Stomach smooth muscle (tissue), 2 donors: ENCODE measurements around the gene HOXD3.

Experiments used
- H3K27ac ChIP-seq: one replicate; pipeline ENCODE4 v1.7.0; 2013; ENCODE audit warnings: mild to moderate bottlenecking, low read length, inconsistent platforms
- H3K27me3 ChIP-seq, 2 donors: one replicate each; pipeline ENCODE4 v1.7.0; 2013; ENCODE audit warnings: low read length in 2 of 2; ENCODE audit not compliant: insufficient read depth in 2 of 2, control insufficient read depth in 1 of 2
- H3K36me3 ChIP-seq, 2 donors: one replicate each; pipeline ENCODE4 v1.7.0; 2013; ENCODE audit warnings: low read length in 2 of 2; ENCODE audit not compliant: control insufficient read depth in 2 of 2, insufficient read depth in 2 of 2
- H3K4me1 ChIP-seq: one replicate; pipeline ENCODE4 v1.7.0; 2013; ENCODE audit warnings: low read length; ENCODE audit not compliant: control insufficient read depth, insufficient read depth
- H3K4me3 ChIP-seq, 2 donors: one replicate each; pipeline ENCODE4 v1.7.0; 2013; ENCODE audit warnings: low read length in 2 of 2
- H3K9ac ChIP-seq, 2 donors: one replicate each; pipeline ENCODE4 v1.7.0; 2013; ENCODE audit warnings: low read length in 2 of 2, mild to moderate bottlenecking in 1 of 2
- H3K9me3 ChIP-seq, 2 donors: one replicate each; pipeline ENCODE4 v1.7.0; 2013; ENCODE audit warnings: low read length in 2 of 2; ENCODE audit not compliant: control insufficient read depth in 2 of 2
- donor health status: healthy.
- donor health status: Pancreatic carcinoma.

The HOXD3 gene

DNA sequence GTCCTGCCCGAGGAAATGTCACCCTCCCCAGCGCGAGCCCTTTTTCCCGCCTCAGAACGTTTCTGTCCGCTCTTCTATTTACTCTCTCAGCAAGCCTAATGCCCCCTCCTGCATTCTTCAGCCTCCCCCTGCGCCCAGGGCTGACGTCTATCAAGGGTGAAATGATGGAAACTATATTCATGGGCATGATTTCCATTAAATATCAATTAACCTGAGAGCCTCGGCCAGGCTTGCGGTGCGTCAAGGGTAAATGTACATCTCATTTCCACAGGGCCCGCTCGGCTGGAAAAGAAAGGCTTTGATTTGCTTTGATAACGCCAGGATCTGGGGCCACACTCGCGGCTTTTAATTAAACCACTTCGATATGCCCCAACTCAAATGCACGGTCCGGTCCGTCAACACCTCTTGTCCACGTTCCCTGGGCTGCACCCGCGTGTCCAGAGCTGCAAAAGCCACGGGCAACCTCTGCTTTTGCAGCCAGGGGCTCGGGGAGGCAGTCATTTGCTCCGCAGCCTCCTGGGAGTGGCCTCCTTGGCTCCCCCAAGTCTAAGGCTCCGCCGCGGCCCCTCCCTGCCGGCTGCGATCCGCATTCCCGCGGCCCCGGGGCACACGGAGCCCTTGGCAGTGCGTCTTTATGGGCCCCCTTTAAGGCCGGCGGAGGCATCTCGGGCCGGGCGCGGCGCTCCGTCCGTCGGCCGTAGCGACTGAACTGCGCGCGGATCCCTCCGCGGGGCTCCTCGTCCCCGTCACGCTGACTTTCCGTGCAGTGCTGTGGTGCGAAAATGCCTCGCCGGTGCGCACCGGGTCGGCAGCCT is 27.9 kb upstream of the HOXD3 start, which contains the start of gene HOXD8:
HOXD8 (plus strand) TSS at position 724 of the 815 bp plus-strand sequence. CDS start 662 bp downstream, outside the sequence.
- no peak within 1 kb of the TSS for H3K27ac ChIP-seq
- H3K4me1 ChIP-seq, result peaks cover 19% of the 10 kb centered on the region
- H3K9me3 ChIP-seq, result peaks cover 0 to 3% of the 10 kb centered on the region in 2 donors
- no peak within 1 kb of the TSS for H3K9ac ChIP-seq
- H3K4me3 ChIP-seq, result peak within 1 kb of the TSS; percentile 12 to 59
- H3K36me3 ChIP-seq, result no peaks in the 10 kb centered on the region
- H3K27me3 ChIP-seq, result peaks cover 72 to 91% of the 10 kb centered on the region in 2 donors

DNA sequence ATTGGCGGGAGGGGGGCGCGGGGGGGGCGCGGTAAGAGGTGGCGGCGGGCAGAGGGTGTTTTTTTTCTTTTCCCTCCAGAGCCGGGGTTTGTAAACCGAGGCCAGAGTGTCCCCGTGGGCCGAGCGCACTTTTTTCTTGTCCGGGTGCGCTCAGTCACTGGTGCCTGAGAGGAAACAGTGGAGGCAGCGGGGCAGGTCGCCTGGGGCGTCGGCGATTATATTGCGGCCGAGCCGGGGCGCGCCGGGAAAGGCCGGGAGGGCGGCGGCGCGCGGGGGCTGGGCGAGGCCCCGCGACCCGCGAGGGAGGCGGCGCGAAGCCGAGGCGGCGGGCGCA is 27.3 kb upstream of the HOXD3 start:
- H3K9ac ChIP-seq, result no peak overlapping the region
- no peaks in the 10 kb centered on the region for H3K36me3 ChIP-seq
- peaks cover 19% of the 10 kb centered on the region for H3K4me1 ChIP-seq
- peaks cover 71 to 91% of the 10 kb centered on the region in 2 donors for H3K27me3 ChIP-seq
- H3K9me3 ChIP-seq, result peaks cover 0 to 3% of the 10 kb centered on the region in 2 donors
- no peak overlapping the region for H3K27ac ChIP-seq
- peak overlapping the region in 1 of 2 donors; percentile 59 for H3K4me3 ChIP-seq

DNA sequence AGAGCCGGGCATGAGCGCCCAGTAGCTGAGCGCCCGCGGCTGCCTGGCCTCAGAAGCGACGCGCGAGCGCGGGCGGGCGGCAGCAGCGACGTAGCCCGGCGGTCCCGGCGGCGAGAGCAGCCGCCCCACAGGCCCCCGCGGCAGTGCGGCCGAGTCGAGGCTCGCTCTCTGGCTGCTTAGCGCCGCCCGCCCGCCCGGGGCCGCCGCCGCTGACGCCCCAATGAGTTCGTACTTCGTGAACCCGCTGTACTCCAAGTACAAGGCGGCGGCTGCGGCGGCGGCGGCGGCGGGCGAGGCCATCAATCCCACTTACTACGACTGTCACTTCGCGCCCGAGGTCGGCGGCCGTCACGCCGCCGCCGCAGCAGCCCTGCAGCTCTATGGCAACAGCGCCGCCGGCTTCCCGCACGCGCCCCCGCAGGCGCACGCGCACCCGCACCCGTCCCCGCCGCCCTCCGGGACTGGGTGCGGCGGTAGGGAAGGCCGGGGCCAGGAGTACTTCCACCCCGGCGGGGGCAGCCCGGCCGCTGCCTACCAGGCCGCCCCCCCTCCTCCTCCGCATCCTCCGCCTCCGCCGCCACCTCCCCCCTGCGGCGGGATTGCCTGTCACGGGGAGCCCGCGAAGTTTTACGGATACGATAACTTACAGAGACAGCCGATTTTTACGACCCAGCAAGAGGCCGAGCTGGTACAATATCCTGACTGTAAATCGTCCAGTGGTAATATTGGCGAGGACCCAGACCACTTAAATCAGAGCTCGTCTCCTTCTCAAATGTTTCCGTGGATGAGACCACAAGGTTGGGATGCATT is 26.8 kb upstream of the HOXD3 start:
- Histone ChIP-seq H3K4me3 (peak overlapping the region; percentile 12 to 59), H3K9ac (no peak overlapping the region), H3K27ac (no peak overlapping the region), H3K4me1 (peaks cover 19% of the 10 kb centered on the region), H3K27me3 (peaks cover 71 to 91% of the 10 kb centered on the region in 2 donors), H3K9me3 (peaks cover 0 to 3% of the 10 kb centered on the region in 2 donors), H3K36me3 (no peaks in the 10 kb centered on the region)

DNA sequence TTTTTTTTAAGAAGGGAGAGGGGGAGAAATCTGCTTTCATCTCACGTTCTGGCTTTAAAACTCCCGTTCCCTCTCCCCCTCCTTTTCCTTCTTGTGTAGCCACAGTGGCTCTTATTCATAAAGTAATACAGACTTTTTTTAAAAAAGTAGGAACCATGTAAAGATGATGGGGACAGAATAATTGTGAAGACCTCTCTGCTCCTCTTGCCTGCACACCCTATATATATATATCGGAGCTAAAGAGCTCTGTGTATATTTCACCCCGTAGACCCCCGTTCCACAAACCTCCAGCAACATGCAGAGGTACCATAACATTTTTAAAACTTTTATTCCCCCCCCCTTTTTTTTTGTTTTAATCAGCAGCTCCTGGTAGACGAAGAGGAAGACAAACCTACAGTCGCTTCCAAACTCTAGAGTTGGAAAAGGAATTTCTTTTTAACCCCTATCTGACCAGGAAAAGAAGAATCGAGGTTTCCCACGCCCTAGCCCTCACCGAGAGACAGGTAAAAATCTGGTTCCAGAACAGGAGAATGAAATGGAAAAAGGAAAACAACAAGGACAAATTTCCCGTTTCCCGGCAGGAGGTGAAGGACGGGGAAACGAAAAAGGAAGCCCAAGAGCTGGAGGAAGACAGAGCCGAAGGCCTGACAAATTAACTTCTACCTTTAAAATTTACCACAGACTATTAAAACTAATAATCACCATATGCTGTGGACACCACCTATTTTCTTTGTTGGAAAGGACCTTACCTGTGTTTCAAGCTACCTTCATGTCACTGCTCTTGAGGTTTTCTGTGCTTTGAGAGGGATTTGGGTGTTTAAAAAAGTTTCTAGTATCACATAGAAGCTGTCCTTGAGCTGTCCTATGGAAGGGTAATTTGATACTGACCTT is 25.9 kb upstream of the HOXD3 start:
- Histone ChIP-seq H3K4me1 (peaks cover 25% of the 10 kb centered on the region), H3K9me3 (peaks cover 0 to 3% of the 10 kb centered on the region in 2 donors), H3K27ac (no peak overlapping the region), H3K9ac (no peak overlapping the region), H3K36me3 (no peaks in the 10 kb centered on the region), H3K4me3 (peak overlapping the region in 1 of 2 donors; percentile 59), H3K27me3 (peaks cover 71 to 91% of the 10 kb centered on the region in 2 donors)

DNA sequence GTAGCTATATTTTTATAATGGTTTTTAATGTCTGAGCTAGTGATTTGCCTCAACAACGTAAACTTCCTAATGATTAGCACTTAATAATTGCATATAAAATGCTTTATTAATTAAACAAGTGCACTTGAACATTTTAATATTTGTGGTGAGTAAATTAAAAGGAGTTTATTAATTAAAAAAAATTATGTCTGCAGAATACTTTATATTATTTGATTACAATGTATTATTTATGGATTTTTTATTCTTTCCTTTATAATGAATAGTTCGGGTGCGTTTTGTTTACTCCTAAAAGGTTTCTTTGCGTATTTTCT is 25.3 kb upstream of the HOXD3 start:
- peaks cover 29% of the 10 kb centered on the region for H3K4me1 ChIP-seq
- H3K27me3 ChIP-seq, result peaks cover 71 to 93% of the 10 kb centered on the region in 2 donors
- peaks cover 0 to 3% of the 10 kb centered on the region in 2 donors for H3K9me3 ChIP-seq
- no peak overlapping the region for H3K4me3 ChIP-seq
- H3K9ac ChIP-seq, result no peak overlapping the region
- H3K36me3 ChIP-seq, result no peaks in the 10 kb centered on the region
- H3K27ac ChIP-seq, result no peak overlapping the region

DNA sequence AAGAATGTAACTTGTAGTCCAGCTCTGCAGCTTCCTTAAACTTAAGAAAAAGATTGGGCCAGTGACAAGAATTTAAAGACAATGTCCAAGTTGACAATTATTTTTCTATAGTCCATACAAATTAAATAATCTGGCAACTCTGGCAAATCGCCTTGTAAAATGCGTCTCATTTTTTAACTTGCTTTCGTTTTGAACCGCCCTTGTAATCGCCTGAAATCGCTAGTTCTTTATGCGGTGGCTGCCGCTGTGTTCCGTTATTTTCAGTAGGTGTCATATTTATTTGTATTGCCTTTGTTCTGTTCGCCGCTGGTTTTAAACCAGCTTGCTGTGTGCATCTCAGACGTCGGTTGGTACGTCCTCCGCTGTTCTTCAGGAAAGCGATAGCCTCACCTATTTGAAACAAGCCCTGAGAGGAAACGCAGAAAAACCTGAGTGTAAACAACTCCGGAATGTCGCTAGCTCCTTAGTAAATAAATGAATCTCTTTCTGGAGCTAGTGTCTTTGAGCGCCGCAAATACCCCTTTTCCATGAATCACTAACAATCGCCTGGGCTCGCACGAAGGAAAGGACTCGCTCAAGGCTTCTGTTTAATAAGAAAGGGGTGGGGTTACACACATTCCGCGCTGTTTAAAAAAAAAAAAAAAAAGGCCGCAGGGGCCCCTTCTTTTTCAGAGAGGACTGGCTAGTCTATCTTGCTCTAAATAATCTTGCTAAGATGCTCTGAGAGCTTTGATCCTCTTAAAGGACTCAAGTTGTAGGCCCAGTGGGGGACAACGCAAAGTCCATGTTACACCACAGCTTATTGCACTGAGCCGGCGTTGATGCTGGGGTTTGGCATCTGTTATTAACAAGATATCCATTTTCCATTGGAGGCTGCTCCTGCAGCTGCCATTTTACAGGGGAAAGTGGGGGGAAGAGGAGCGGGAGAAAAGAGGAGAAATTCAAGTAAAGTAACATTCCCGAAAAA is 24.6 kb upstream of the HOXD3 start:
- peaks cover 31% of the 10 kb centered on the region for H3K4me1 ChIP-seq
- no peak overlapping the region for H3K9ac ChIP-seq
- H3K9me3 ChIP-seq, result peaks cover 0 to 3% of the 10 kb centered on the region in 2 donors
- no peaks in the 10 kb centered on the region for H3K36me3 ChIP-seq
- no peak overlapping the region for H3K4me3 ChIP-seq
- H3K27me3 ChIP-seq, result peaks cover 74 to 94% of the 10 kb centered on the region in 2 donors
- H3K27ac ChIP-seq, result no peak overlapping the region

DNA sequence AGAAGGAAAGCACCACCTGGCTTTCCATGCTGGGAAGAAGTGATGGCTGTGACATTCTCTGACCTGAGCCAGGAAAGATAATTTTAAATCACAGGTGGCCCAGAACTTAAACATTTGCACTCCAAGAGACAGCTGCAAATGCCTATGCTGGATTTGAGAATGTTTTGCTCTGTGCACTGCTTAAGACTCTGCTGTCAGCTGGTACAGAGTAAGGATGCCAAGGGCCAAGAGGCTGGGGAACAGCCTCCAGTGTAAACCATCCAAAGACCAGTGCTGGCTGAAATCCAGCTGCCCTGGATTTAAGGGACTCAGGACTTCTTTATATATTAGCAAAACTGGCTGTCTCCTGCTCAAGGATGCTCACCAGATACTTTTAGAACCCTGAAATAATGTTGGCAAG is 23.7 kb upstream of the HOXD3 start:
- Histone ChIP-seq H3K4me1 (peaks cover 31% of the 10 kb centered on the region), H3K27ac (no peak overlapping the region), H3K27me3 (peaks cover 75 to 94% of the 10 kb centered on the region in 2 donors)

DNA sequence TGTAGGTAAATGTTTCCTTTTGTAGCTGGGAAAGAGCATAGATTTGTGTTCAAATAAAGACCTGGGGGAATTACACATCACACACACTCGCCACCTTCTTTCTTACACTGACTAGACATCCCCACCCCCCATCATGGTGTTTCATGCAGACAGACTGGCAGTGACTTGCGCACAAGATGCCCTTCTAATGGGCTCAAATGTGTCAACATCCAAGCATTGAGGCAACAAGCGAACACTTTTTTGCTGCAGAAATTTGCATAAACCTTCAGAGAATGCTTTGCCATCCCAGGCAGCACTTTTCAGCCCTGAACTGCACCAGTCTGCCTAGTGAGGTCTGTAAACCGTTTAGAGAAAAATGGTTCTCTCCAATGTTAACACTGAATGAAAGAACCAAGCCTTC is 23.1 kb upstream of the HOXD3 start:
- Histone ChIP-seq H3K4me1 (peaks cover 29% of the 10 kb centered on the region), H3K9ac (no peak overlapping the region), H3K27me3 (peaks cover 75 to 94% of the 10 kb centered on the region in 2 donors)

More for the DNA sequence above, 23.7 kb upstream of the HOXD3 start:
- peaks cover 0 to 3% of the 10 kb centered on the region in 2 donors for H3K9me3 ChIP-seq
- no peaks in the 10 kb centered on the region for H3K36me3 ChIP-seq
- H3K4me3 ChIP-seq, result no peak overlapping the region
- no peak overlapping the region for H3K9ac ChIP-seq

DNA sequence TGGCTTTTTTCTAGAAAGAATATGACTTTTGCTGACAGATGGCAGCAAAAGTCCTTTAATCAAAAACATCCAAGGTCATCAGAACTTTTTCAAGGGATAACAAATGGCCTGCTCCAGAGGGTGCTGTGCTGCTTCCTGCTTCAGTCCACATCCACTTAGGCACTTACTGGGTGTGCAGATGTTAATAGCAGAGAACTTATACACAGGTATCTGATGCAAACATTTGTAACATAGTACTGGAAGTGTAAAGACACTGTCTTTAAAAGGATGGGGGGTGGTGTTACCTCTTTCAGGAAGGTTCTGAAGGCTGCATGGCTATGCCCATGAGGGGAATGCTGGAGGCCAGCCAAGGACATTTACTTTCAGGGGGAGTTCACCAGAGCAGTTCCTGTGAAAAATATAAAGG is 22.1 kb upstream of the HOXD3 start:
- H3K9me3 ChIP-seq, result peaks cover 0 to 3% of the 10 kb centered on the region in 2 donors
- no peaks in the 10 kb centered on the region for H3K36me3 ChIP-seq
- H3K9ac ChIP-seq, result no peak overlapping the region
- peaks cover 28% of the 10 kb centered on the region for H3K4me1 ChIP-seq
- no peak overlapping the region for H3K27ac ChIP-seq
- no peak overlapping the region for H3K4me3 ChIP-seq
- peaks cover 79 to 95% of the 10 kb centered on the region in 2 donors for H3K27me3 ChIP-seq

More for the DNA sequence above, 23.1 kb upstream of the HOXD3 start:
- no peaks in the 10 kb centered on the region for H3K36me3 ChIP-seq
- no peak overlapping the region for H3K4me3 ChIP-seq
- H3K27ac ChIP-seq, result no peak overlapping the region
- peaks cover 0 to 3% of the 10 kb centered on the region in 2 donors for H3K9me3 ChIP-seq
